ENCODE measurements around the gene FXYD7. TPM values are rescaled to one million over a fixed set of nuclear protein-coding genes. Genes with fewer than 3 reads are reported as not detected.

The FXYD7 gene
- total and polyA plus RNA-seq, 9 of the 15 experiments (the other 6 are each of a cell fraction or from before 2014, with no cell fraction given): 0.10 to 0.80 (median 0.31) TPM; not detected in 3

- FAIRE-seq (no peak), ATAC-seq (peak; percentile 3), DNase-seq (ENCODE audit: extremely low read depth in 1 of 4, low spot score in 3 of 4) (peak in 1 of 4 experiments; percentile 71)
- WGBS (ENCODE audit: insufficient coverage, low coverage, missing lambda C conversion rate): 22% methylated on average over 5 of the region's 5 CpGs
- Histone ChIP-seq H3K9me1 (ENCODE audit: control insufficient read depth, insufficient read depth, low read length) (no peaks in the 10 kb centered on the region), H3K27me3 (ENCODE audit: control insufficient read depth in 2 of 2, insufficient read depth in 2 of 2, low read length in 2 of 2) (no peaks in the 10 kb centered on the region; a peak in 1 of 5 replicates), H3K4me1 (replicated peaks in 1 of 2; ENCODE audit: control insufficient read depth in 2 of 2, insufficient read depth in 2 of 2, low read length in 2 of 2) (peaks cover 57 to 67% of the 10 kb centered on the region in 2 experiments), H2AFZ (ENCODE audit: low read depth, low read length) (no peak overlapping the region), H3K36me3 (ENCODE audit: control insufficient read depth, insufficient read depth, low read length) (peaks cover 98% of the 10 kb centered on the region), H3K79me2 (ENCODE audit: control insufficient read depth, insufficient read depth, low read length) (peaks cover 40% of the 10 kb centered on the region), H3K4me2 (ENCODE audit: insufficient read depth, low read length) (peak overlapping the region; percentile 64), H3K4me3 (no peak overlapping the region), H4K20me1 (replicated peaks; ENCODE audit: control insufficient read depth, insufficient read depth, low read length) (no peaks in the 10 kb centered on the region), H3K9me3 (replicated peaks; ENCODE audit: control insufficient read depth, insufficient read depth, low read depth, low read length) (no peaks in the 10 kb centered on the region), H3K27ac (ENCODE audit: extremely low read depth, low read depth, low read length) (peak overlapping the region; percentile 77), H3K9ac (ENCODE audit: insufficient read depth in 1 of 2, low read depth in 2 of 2, low read length in 2 of 2) (peak overlapping the region; percentile 58 to 59; a peak in 2 of 4 replicates)
- CTCF ChIA-PET (ENCODE audit: low intra/inter-chr PET ratio): interaction anchor here (0.6 kb wide), 1 partner anchor 329 kb away, joined by 3 read pairs; no protein-coding TSS in a partner anchor
- POLR2A ChIA-PET: interaction anchor here (0.6 to 1.1 kb wide), 2 partner anchors 17 to 962 kb away, joined by 3 read pairs; no protein-coding TSS in a partner anchor
- intact Hi-C loops (cut with micrococcal nuclease) (loop anchor here (5.0 kb wide), 2 partner anchors 42 to 82 kb away; partner anchors contain the start of gene LSR), in situ Hi-C loops (cut with MboI) (no loop called here)
- no TSS peak for BruUV-seq (replicated peaks)
- TF ChIP-seq RBFOX2 (IDR thresholded peaks at IDR 0.05; ENCODE audit: low read depth, low read length) (no peak), NFE2L1 (tag; IDR thresholded peaks at IDR 0.05; ENCODE audit: borderline replicate concordance, low read depth) (peak; percentile 53), HDAC8 (tag; IDR thresholded peaks at IDR 0.05) (peak; percentile 82; the same call in 1 of the 2 replicates), THAP7 (CRISPR knock-in tag; IDR thresholded peaks at IDR 0.05) (peak; percentile 62; the same call in 1 of the 2 replicates), HDAC3 (IDR thresholded peaks at IDR 0.05; ENCODE audit: borderline replicate concordance, partially characterized antibody) (peak; percentile 13), ZNF766 (CRISPR knock-in tag; conservative IDR thresholded peaks at IDR 0.05) (peak; percentile 78), ATF1 (CRISPR knock-in tag; IDR thresholded peaks at IDR 0.05) (no peak), ATF1 (tag; IDR thresholded peaks at IDR 0.05) (peak; percentile 28; the same call in 1 of the 2 replicates), ZC3H4 (CRISPR knock-in tag; IDR thresholded peaks at IDR 0.05; ENCODE audit: borderline replicate concordance) (no peak), ZNF644 (tag; IDR thresholded peaks at IDR 0.05; ENCODE audit: low read depth) (peak; percentile 81; the same call in 1 of the 2 replicates), ADNP (tag; IDR thresholded peaks at IDR 0.05) (peak; percentile 70), ZNF175 (CRISPR knock-in tag; IDR thresholded peaks at IDR 0.05; ENCODE audit: low read depth) (0 out of 2 replicates have a peak, but pooled peaks have one; percentile 47), ZKSCAN8 (CRISPR knock-in tag; IDR thresholded peaks at IDR 0.05) (peak; percentile 84)
- TF ChIP-seq, protein P1, sequence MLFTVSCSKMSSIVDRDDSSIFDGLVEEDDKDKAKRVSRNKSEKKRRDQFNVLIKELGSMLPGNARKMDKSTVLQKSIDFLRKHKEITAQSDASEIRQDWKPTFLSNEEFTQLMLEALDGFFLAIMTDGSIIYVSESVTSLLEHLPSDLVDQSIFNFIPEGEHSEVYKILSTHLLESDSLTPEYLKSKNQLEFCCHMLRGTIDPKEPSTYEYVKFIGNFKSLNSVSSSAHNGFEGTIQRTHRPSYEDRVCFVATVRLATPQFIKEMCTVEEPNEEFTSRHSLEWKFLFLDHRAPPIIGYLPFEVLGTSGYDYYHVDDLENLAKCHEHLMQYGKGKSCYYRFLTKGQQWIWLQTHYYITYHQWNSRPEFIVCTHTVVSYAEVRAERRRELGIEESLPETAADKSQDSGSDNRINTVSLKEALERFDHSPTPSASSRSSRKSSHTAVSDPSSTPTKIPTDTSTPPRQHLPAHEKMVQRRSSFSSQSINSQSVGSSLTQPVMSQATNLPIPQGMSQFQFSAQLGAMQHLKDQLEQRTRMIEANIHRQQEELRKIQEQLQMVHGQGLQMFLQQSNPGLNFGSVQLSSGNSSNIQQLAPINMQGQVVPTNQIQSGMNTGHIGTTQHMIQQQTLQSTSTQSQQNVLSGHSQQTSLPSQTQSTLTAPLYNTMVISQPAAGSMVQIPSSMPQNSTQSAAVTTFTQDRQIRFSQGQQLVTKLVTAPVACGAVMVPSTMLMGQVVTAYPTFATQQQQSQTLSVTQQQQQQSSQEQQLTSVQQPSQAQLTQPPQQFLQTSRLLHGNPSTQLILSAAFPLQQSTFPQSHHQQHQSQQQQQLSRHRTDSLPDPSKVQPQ (CRISPR knock-in tag; IDR thresholded peaks at IDR 0.05; ENCODE audit: borderline replicate concordance): peak; percentile 59; the same call in 1 of the 2 replicates
- TF ChIP-seq, protein P2, sequence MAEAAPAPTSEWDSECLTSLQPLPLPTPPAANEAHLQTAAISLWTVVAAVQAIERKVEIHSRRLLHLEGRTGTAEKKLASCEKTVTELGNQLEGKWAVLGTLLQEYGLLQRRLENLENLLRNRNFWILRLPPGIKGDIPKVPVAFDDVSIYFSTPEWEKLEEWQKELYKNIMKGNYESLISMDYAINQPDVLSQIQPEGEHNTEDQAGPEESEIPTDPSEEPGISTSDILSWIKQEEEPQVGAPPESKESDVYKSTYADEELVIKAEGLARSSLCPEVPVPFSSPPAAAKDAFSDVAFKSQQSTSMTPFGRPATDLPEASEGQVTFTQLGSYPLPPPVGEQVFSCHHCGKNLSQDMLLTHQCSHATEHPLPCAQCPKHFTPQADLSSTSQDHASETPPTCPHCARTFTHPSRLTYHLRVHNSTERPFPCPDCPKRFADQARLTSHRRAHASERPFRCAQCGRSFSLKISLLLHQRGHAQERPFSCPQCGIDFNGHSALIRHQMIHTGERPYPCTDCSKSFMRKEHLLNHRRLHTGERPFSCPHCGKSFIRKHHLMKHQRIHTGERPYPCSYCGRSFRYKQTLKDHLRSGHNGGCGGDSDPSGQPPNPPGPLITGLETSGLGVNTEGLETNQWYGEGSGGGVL (CRISPR knock-in tag; IDR thresholded peaks at IDR 0.05): peak; percentile 60
These were observed 22.4 kb downstream of the FXYD7 start for GRCh38 chr19:35165200-35166058.
